GM18526 (cell line): ENCODE data around the gene GALP.
"Not testable (repeated sequence)": the region's sequence is repeated elsewhere in the genome, so short reads cannot be mapped to it uniquely, and the experiment has no call there.

Experiments used
- POLR2A ChIP-seq: IDR thresholded peaks from 3 replicates; pipeline ENCODE4 v1.6.1; 2011; ENCODE audit not compliant: insufficient read length; ENCODE audit errors: extremely low read depth

GALP gene

DNA sequence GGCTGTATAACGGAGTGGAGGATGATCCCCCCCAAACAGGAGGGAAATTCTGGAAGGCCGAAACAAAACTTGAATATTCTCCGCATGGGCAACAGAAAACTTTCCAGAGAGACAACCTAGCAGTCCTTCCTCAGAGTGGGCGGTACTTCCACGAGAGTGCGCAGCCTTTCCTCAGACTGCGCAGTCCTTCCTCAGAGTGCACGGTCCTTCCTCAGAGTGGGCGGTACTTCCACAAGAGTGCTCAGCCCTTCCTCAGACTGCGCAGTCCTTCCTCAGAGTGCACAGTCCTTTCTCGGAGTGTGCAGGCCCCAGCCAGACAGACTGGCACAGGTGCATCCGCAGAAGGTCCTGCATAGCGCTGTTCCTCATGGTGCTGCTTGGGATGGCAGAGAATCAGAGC lies 12.7 kb upstream of the GALP start:
- no peak for TF ChIP-seq POLR2A

DNA sequence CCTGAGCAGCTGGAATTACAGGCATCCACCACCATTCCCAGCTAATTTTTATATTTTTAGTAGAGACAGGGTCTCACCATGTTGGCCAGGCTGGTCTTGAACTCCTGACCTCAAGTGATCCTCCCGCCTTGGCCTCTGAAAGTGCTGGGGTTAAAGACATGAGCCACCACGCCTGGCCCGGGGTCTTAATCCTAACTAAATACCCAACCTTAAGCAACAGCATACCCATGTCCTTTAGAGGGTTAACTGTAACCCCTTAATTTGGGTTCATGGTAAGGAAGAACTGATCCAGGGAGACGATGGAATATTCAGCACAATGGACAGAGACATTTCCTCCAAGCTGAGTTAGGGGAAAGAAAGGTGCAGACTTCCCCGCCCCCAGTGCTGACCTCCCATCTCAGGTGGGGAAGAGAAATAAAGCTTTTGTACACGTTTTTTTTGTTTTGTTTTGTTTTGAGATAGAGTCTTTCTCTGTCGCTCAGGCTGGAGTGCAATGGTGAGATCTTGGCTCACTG lies 8.7 kb upstream of the GALP start:
- TF ChIP-seq POLR2A, result no peak

GRCh38 chr19:56170261-56170660 lies 5.5 kb upstream of the GALP start:
- no peak for TF ChIP-seq POLR2A

GRCh38 chr19:56174086-56174485 lies 1.7 kb upstream of the GALP start:
- no peak for TF ChIP-seq POLR2A

DNA sequence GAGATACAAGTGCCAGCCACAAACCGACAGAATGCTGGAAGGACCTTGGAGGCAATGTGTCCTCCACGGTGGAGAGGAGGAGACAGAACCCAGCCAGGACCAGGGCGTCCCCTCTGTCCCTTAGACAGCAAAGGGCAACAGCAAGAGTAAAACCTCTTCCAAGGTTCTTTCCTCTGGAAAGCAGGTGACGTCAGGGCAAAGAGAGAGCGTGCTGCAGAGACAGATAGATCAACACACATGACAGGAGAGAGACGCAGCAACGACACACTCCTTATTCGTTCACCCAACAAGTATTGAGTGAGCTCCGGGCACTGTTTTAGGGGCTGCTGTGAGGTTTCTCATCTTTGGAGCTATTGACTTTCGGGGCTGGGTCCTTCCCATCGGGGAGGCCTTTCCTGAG lies 1.3 kb upstream of the GALP start:
- TF ChIP-seq POLR2A, result no peak

DNA sequence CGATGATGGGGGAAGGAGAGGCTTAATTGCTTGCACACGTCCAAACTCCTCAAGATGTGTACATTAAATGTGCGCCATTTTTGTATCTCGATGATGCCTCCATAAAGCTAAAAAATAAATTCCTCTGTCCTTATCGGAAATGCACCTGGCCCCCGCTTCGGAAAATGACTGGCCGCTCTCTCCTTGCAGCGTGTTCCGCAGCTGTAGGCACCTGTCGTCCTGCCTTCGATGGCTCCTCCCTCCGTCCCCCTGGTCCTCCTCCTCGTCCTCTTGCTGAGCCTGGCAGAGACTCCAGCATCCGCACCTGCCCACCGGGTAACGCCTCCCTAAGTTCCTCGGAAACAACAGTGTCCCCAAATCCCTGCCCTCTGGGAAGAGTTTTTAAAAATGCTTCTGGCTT lies 1.1 kb downstream of the GALP start:
- TF ChIP-seq POLR2A, result no peak

DNA sequence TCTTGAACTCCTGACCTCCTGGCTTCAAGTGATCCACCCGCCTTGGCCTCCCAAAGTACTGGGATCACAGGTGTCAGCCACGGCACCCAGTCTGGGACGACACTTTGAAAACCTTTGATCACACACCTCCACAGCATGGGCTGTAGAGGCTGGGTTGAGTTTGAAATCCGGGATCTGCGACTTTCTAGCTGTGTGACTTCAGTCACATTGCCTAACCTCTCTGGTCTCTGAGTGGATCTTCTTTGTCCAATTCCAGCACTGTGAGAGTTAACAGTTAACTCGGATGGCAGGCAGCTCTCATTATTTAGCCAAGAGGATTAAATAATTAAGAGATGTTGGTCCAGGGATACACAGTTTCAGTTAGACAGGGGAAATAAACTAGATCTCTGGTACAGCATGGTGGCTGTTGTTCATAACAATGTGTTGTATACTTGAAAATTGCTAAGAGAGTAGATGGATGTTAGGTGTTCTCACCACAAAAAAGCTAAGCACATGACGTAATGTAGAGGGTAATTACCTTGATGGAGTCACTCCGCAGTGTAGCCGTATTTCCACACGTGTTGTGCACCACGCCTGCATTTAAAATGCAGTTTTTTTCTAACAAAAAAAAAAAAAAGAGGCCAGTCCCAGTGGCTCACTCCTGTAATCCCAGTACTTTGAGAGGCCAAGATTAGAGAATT lies 1.9 kb downstream of the GALP start:
- TF ChIP-seq POLR2A, result no peak

- TF ChIP-seq POLR2A, result no peak
These were observed 14.0 kb downstream of the GALP start for GRCh38 chr19:56189785-56190184.

DNA sequence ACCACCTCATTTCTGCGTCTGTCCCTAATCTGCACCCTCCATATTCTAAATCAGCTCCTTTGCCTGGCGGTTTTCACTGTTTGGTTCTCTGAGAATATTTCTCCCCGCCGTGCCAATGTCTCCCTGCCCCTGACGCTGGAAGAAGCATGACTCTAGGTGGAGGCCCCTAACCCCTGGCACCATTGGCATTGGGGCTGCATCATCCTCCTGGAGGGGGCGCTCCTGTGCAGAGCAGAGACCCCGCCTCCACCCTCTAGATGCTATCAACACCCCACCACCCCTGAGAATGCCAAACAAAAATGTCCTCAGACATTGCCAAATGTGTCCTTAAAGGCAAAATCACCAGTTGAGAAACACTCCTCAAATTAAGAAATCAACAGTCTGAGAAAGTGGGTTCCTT lies 15.3 kb downstream of the GALP start:
- TF ChIP-seq POLR2A, result no peak

DNA sequence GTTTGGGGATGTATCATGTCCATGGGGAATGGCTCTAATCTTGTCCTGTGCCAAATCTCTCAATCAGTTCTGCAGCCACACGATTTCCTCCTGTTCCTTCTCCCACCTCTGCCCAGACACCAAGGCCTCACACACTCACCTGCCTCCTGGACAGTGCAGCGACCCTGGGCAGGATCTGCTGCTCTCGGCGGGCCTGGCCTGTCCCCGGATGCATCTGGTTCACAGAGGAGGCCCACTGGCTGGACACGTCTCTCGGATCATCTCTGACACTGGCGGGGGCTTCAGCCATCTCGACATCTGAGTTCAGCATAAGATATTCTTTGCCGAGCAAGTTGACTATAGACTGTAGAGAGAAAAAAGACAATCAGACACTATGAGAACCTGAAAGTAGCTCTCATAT lies 15.9 kb downstream of the GALP start:
- no peak for TF ChIP-seq POLR2A

- TF ChIP-seq POLR2A, result no peak
These were observed 18.3 kb downstream of the GALP start for GRCh38 chr19:56193981-56194640.

- not testable (repeated sequence) for TF ChIP-seq POLR2A
These were observed 21.8 kb downstream of the GALP start, which contains the start of gene ZSCAN5B for GRCh38 chr19:56197646-56198045. ZSCAN5B (minus strand) TSS chr19:56197783; CDS start chr19:56193052, 4,731 bp downstream.

GRCh38 chr19:56199687-56200086 lies 23.9 kb downstream of the GALP start:
- no peak for TF ChIP-seq POLR2A

- TF ChIP-seq POLR2A, result no peak
These were observed 26.2 kb downstream of the GALP start, which contains the start of gene ZSCAN5C for GRCh38 chr19:56201973-56202372. ZSCAN5C (plus strand) TSS chr19:56202273; CDS start chr19:56205914, 3,641 bp downstream.

- no peak for TF ChIP-seq POLR2A
These were observed 33.3 kb downstream of the GALP start for GRCh38 chr19:56209091-56209490.

DNA sequence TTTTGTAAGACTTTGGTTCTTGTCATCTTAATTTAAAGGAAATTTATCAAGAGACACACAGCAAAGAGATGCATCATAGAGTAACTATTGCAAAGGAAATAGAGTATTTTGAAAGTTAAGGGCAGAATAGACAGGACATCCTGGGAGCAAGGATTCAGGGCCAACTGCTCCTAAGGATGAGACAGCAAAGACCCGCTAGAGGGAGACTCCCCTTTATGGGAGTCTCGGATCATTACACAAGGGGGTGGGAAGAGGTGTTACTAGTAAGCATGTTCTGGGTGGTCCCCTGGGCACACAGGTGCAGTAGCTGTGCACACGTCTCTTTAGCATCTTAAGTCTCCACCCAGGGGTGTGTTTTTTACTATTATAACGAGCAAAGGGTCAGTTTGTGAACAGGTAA lies 35.9 kb downstream of the GALP start:
- no peak for TF ChIP-seq POLR2A
